Ovary (tissue), 3 donors: ENCODE measurements around the gene PPP1R9A.

ENCODE experiments used
- CTCF ChIP-seq, 3 donors: fragments of 450-650 bp in 2 of 3; fragments of 200-600 bp in 1 of 3; IDR thresholded peaks; one replicate each; pipeline versions ENCODE4 v1.5.1 to v1.8.0; 2016 to 2022; ENCODE audit warnings: antibody characterized with exemption in 3 of 3, mild to moderate bottlenecking in 1 of 3
- POLR2A ChIP-seq: fragments of 450-650 bp; IDR thresholded peaks from one replicate; pipeline ENCODE4 v1.6.1; 2017; ENCODE audit warnings: antibody characterized with exemption, mild to moderate bottlenecking, moderate library complexity
- donor health status: DM: no; HTN: no; CAD: no.

GRCh38 chr7:94904982-94905381, 2.4 kb upstream of the PPP1R9A start:
- no peak for TF ChIP-seq POLR2A
- TF ChIP-seq CTCF (IDR thresholded peaks at IDR 0.05), result no peak
